ENCODE results near the gene TMEM203.

Gene TMEM203

DNA sequence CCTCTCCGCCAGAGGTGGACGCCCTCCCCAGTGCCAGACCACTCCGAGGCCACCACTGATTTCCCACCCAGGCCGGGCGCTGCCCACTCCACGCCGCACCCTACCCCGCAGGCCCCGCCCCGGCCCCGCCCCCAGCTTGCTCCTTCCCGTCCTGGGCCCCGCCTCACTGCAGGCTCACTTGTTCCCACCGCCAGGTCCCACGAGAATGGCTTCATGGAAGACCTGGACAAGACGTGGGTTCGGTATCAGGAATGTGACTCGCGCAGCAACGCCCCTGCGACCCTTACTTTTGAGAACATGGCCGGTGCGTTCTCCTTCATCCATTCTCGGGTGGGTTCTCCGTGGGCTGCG is 42.1 kb downstream of the TMEM203 start:
- DNase-seq, result no peak

DNA sequence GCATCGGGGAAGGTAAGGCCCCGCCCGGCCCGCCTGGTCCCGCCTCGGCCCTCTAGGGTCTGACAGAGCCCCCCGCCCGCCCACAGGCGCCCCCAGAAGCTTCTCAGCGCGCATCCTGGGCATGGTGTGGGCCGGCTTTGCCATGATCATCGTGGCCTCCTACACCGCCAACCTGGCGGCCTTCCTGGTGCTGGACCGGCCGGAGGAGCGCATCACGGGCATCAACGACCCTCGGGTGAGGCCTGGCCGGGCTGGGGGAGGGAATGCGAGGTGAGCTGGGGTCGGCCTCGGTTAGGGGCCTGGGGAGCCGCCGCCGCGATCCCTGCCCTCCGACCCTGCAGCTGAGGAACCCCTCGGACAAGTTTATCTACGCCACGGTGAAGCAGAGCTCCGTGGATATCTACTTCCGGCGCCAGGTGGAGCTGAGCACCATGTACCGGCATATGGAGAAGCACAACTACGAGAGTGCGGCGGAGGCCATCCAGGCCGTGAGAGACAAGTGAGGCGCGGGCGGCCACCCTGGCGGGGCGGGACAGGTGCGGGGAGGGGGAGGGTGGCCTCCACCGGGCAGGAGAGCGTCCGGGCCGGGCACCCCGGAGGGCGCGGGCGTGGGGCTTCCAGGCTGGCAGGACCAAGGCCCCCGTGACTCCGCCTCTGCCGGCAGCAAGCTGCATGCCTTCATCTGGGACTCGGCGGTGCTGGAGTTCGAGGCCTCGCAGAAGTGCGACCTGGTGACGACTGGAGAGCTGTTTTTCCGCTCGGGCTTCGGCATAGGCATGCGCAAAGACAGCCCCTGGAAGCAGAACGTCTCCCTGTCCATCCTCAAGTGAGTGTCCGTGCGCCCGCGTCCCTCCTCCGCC is 42.7 kb downstream of the TMEM203 start:
- no peak for DNase-seq

DNA sequence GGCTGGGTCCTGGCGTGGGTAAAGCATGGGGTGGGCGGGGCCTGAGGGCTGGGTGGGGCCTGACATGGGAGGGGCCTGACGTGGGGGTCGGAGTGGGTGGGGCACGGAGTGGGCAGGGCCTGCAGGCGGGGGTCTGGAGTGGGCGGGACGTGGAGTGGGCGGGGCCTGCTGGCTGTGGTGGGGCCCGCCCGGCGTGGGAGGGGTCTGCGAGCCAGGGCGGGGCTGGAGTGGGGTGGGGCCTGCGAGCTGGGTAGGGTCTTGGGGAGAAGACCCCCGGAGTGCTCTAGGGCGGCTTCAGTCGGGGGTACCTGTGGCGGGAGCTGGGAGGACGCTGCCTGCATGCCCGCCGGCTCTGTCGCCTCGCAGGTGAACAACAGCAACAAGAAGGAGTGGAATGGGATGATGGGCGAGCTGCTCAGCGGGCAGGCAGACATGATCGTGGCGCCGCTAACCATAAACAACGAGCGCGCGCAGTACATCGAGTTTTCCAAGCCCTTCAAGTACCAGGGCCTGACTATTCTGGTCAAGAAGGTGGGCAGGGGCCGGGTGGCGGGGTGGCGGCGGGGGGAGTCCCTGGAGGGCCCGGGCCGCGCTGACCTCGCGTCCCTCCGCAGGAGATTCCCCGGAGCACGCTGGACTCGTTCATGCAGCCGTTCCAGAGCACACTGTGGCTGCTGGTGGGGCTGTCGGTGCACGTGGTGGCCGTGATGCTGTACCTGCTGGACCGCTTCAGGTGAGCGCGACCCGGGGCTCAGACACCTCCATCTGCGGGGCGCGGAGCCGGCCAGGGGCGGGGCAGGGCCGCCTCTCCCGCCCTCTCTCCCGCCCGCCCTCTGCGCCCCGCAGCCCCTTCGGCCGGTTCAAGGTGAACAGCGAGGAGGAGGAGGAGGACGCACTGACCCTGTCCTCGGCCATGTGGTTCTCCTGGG is 43.6 kb downstream of the TMEM203 start:
- no peak for DNase-seq

DNA sequence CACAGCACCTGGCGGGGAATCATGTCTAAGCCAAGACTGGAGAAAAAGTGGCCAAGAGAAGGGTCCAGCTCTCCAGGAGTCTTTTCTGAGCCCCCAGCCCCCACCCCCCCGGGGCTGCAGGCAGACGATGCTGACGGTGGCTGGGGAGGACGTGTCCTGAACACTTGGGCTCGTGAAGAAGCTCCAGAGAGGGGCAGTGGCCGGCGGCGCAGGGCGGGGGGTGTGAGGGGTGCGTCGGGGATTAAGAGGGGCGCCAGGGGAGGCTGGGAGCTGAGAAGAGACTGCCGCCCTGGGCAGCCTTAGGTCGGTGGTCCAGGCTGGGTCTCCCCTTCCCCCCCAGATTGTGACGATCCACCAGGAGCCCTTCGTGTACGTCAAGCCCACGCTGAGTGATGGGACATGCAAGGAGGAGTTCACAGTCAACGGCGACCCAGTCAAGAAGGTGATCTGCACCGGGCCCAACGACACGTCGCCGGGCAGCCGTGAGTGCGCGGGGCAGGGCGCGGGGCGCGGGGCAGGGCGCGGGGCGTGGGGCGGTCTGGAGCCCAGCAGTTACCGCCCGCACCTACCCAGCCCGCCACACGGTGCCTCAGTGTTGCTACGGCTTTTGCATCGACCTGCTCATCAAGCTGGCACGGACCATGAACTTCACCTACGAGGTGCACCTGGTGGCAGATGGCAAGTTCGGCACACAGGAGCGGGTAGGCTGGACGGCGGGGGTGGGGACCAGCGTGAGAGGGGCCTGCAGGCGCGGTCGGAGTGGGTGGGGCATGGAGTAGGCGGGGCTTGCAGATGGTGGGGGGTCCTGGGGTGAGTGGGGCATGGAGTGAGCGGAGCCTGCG is 44.5 kb downstream of the TMEM203 start:
- no peak for DNase-seq

DNA sequence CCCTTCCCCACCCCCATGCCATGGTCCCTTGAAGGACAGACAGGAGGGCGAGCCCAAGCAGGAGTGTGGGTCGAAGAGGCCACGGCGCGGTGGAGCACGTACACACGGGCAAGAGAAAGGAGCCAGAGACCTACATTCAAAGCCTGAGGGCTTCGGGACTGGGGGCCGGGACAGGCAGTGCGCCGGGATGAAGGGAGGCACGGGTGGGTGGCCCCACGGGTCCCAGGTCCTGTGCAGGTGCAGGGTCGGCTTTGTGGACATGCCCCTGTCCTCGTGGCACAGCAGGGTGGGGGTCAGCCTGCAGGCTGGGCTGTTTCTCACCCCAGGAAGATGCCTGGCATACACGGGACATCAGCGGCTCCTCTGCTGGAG is 45.4 kb downstream of the TMEM203 start:
- no peak for DNase-seq

DNA sequence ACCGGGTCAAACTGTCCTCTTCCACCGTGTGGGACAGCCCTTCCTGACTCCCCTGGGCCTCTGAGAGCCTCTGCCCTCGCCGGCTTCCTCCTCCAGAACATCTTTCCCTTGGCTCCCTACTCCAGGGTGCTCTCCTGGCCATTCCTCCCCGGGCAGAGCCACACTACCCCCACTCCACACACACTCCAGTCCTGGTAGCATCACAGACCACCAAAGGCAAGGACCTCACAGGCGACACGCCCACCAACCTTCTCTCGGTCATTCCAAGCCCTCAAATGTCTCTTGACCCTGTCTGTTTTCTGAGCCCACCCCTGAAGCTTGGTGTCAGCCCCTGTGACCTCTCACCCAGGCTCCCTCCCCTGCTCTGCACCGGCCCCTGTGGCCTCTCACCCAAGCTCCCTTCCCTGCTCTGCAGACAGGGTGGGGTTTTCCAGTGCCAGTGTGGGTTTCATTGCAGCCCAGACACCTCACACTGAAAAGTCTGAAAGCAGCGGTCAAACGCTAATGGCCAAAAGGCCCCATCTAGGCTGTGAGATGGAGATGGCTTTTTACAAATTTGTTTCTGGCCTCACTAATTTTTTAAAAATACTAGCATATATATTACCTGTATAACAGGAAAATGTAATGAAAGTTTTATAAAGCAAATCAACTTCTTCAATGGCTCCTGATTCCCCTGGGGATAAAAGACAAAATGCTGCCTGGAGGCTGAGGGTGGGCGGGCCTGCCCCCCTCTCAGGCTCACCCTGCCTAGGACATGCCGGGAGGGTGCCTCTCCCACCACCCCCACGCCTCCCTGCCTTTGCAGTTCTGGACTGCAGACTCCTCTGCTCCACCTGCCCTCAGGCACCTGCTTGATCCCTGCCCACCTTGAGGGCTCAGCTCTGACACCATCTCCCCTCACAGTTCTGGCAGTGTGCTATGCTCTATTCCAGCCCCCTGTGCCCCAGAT is 46.1 kb downstream of the TMEM203 start:
- no peak for DNase-seq

DNA sequence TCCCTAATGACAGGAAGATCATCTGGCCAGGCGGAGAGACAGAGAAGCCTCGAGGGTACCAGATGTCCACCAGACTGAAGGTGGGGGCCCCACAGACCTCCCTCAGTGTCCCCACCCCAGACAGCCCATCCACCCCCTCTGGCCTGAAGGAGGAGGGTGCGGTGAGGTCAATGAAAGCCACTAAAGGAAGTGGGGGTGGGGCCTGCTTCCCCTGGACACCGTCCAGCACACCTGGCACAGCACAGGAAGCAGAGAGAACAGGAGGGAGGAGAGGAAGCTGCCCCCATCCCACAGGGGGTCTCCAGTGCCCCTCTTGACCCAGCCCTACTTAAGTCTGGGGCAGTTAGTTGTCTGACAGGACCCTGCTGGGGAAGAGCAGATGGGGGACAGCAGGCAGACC is 46.8 kb downstream of the TMEM203 start:
- DNase-seq, result no peak

DNA sequence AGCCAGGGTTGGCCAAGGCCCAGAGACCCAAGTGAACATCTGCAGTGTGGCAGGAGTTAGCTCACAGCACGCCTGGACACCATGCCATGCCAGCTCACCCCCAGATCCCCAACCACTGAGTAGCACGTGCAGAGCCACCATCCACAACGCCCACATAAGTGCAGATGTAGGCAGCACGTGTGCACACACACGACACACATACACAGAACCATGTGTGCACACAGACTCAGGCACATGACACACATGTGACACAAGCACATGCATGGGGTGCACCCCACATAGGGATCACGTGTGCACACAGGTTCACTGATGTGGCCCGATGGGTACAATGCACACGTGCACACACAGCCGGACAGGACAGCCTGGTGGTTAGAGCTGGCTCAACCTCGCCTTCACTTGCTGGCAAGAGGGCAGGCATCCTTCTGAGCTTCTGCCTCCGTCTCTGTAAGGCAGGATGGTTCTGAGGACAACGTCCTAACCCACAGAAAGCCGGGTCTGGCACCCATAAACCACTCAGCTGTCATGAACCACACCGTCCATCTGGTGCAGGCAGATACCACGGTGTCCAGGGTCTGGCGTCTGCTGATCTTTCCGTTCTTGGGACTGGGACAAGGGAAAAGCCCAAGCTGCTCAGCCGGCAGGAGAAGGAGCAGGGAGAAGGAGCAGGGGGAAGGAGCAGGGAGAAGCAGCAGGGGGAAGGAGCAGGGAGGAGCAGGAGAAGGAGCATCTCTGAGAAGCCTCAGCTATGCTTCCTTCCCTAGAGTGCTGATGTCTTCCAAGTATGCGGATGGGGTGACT is 47.6 kb downstream of the TMEM203 start:
- DNase-seq, result no peak

DNA sequence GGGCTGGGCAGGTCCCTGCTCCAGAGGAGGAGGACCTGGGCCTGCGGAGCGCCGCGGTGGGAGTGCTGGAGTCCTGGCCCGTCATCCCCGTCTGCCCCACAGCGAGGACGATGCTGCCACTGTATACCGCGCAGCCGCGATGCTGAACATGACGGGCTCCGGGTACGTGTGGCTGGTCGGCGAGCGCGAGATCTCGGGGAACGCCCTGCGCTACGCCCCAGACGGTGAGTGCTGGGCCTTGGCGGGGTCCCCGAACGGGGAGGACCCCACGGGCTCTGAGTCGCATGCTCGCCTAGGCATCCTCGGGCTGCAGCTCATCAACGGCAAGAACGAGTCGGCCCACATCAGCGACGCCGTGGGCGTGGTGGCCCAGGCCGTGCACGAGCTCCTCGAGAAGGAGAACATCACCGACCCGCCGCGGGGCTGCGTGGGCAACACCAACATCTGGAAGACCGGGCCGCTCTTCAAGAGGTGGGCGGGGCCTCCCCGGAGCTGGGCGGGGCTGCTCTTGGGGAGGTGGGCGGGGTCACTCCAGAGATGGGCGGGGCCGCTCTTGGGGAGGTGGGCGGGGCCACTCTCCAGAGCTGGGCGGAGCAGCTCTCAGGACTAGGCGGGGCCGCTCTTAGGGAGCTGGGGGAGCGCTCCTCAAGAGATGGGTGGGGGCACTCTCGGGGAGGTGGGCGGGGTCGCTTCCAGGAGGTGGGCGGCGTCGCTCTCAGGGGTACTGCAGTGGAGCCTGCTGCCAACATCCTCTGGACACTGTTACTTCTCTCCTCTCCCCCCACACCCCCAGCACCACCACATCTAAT is 48.7 kb downstream of the TMEM203 start:
- no peak for DNase-seq

Data from GOT3 (cell line).